Urinary bladder (tissue), 4 donors: Measurements from ENCODE around the gene CLCN1. TPM values are rescaled to one million over a fixed set of nuclear protein-coding genes. Genes with fewer than 3 reads are reported as not detected.

Experiments used
- DNase-seq: peaks from one replicate; pipeline ENCODE4 v3.0.0-alpha.2; 2015; ENCODE audit errors: extremely low spot score
- H3K27ac ChIP-seq: one replicate; pipeline ENCODE4 v1.5.1; 2013; ENCODE audit warnings: low read depth, mild to moderate bottlenecking, moderate library complexity
- H3K36me3 ChIP-seq: one replicate; pipeline ENCODE4 v1.6.1; 2013; ENCODE audit warnings: mild to moderate bottlenecking, moderate library complexity; ENCODE audit not compliant: insufficient read depth
- H3K4me1 ChIP-seq: one replicate; pipeline ENCODE4 v1.6.1; 2013; ENCODE audit warnings: mild to moderate bottlenecking, moderate library complexity; ENCODE audit not compliant: insufficient read depth
- H3K4me3 ChIP-seq: one replicate; pipeline ENCODE4 v1.5.1; 2013; ENCODE audit warnings: low read depth, low read length
- WGBS: extraction: QIAGEN DNeasy Blood & Tissue Kit; methylation state at CpG from one replicate; pipeline ENCODE4 v1.1.7; 2013; 5-methylcytosine and 5-hydroxymethylcytosine counted together
- polyA plus RNA-seq: library from polyadenylated mRNA; stranded (reverse); fragments of 200-250 nt; gene quantifications from one replicate; pipeline ENCODE4 v1.2.3, GENCODE V29; 2013
- total RNA-seq: library from RNA; depleted of rRNA; stranded (reverse); fragments of >200 nt; gene quantifications from one replicate; pipeline ENCODE4 v1.2.3, GENCODE V29; 2014
- donor health status: healthy with polysubstance abuse.
- donor health status: healthy.

The CLCN1 gene
- total and polyA plus RNA-seq, 2 donors, result 0.05 to 0.16 TPM

- no peak for DNase-seq
- Histone ChIP-seq H3K36me3 (peaks cover 4% of the 10 kb centered on the region), H3K4me3 (no peak overlapping the region), H3K27ac (no peak overlapping the region), H3K4me1 (no peaks in the 10 kb centered on the region)
- 96% methylated on average over 6 of the region's 6 CpGs for WGBS
Observed at GRCh38 chr7:143392875-143393266, 77.0 kb downstream of the CLCN1 start.

DNA sequence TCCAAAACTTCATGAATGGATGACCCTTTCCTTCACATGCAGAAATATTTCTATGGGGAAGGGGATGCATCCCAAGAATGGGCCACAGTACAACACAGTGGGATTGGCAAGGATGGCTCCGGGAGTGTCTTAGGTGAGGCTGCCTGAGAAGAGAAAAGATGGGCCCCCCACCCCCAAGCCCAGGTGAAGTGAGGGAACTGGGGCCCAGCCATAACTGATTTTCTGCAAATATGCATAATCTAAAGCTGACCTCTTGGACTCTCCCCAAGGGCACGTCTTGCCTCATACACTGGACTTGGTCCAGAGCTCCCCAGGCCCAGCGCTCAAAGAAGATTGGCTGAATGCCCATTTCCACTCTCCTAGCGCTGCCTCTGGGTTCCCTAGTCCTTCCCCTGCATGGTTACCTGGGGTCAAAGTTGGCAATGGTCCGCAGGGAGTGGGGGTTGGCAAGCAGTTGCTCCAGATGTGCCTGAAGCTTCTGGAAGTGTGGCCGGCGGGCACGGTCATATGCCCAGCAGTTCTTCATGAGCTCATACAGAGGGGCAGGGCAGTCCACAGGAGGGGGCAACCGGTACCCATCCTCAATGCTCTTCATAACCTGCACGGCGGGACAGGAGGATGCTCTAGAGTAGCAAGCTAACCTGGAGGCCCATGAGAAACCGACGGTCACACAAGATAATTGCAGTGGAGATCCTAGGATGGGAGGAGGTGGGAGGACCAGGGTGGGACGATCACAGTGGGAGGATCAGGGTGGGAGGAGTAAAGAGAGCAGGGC, 77.5 kb downstream of the CLCN1 start:
- no peak overlapping the region for H3K4me3 ChIP-seq
- H3K36me3 ChIP-seq, result peaks cover 2% of the 10 kb centered on the region
- no peak overlapping the region for H3K27ac ChIP-seq
- WGBS, result 75% methylated on average over 14 of the region's 14 CpGs
- DNase-seq, result no peak
- no peaks in the 10 kb centered on the region for H3K4me1 ChIP-seq

DNA sequence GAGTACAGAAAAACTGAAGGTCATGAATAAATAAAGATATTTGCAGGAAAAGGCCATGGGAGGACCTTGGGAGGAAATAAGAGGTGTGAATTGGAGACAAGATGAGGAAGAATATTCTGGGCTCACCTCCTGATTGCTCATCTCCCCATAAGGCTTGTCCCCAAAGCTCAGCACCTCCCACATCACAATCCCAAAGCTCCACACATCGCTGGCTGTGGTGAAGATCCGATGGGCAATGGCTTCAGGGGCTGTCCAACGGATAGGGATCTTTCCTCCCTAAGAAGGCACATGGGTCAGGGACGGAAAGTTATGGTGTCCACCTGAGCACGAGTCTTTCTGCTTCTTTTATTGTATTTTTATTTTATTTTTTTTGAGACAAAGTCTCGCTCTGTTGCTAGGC, 78.2 kb downstream of the CLCN1 start:
- Histone ChIP-seq H3K27ac (no peak overlapping the region), H3K36me3 (no peaks in the 10 kb centered on the region), H3K4me3 (no peak overlapping the region), H3K4me1 (no peaks in the 10 kb centered on the region)
- WGBS, result 97% methylated on average over 6 of the region's 6 CpGs
- no peak for DNase-seq

GRCh38 chr7:143394777-143395176, 78.9 kb downstream of the CLCN1 start:
- DNase-seq, result no peak
- Histone ChIP-seq H3K4me1 (no peaks in the 10 kb centered on the region), H3K36me3 (no peaks in the 10 kb centered on the region), H3K27ac (no peak overlapping the region), H3K4me3 (no peak overlapping the region)
- 89% methylated on average over 6 of the region's 6 CpGs for WGBS

DNA sequence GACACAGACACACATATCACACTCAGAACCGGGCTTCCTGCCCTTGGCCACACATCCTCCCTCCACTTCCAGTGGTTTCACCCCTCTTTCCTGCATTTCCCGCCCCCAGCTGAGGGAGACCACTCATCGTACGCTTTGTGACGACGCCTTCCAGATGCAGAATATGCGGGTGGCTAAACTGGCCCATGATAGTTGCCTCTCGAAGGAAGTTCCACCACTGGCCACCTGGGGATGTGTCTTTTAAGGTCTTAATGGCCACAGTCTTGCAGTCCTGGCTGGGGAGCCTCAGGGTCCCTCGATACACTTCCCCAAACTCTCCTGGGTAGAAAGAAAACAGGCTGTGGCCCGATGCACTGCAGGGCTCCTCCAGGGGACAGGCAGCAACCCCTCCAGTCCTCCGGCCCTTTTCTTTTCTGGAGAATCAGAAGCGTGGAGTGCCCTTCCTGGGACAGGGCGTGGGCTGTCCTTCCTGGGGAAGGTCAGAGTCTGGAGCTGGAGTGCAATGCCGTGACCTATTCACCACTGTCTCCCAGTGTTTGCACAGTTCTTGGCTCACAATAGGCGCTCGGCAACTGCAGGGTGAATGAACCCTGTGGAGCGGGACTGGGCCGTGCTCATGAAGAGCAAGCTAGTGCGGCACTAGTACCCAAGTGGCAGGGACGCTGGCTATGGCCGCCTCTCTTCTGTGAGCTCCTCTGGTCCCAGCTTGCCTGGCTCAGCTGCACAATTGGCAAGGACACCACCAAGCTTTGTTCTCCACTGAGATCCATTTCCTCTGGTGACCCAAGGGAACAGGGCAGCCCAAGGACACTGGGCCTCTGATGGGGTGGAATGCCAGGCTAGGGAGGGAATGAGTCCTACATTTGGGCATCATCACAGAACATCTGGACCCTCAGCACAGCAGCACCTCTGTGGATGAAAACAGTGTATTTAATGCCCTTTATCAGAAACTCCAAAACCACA, 79.6 kb downstream of the CLCN1 start:
- Histone ChIP-seq H3K27ac (no peak overlapping the region), H3K4me1 (no peaks in the 10 kb centered on the region), H3K36me3 (no peaks in the 10 kb centered on the region), H3K4me3 (no peak overlapping the region)
- no peak for DNase-seq
- WGBS, result 77% methylated on average over 21 of the region's 21 CpGs

GRCh38 chr7:143396182-143396581, 80.3 kb downstream of the CLCN1 start:
- H3K4me3 ChIP-seq, result no peak overlapping the region
- no peaks in the 10 kb centered on the region for H3K4me1 ChIP-seq
- 84% methylated on average over 7 of the region's 7 CpGs for WGBS
- H3K27ac ChIP-seq, result no peak overlapping the region
- no peaks in the 10 kb centered on the region for H3K36me3 ChIP-seq
- DNase-seq, result no peak

DNA sequence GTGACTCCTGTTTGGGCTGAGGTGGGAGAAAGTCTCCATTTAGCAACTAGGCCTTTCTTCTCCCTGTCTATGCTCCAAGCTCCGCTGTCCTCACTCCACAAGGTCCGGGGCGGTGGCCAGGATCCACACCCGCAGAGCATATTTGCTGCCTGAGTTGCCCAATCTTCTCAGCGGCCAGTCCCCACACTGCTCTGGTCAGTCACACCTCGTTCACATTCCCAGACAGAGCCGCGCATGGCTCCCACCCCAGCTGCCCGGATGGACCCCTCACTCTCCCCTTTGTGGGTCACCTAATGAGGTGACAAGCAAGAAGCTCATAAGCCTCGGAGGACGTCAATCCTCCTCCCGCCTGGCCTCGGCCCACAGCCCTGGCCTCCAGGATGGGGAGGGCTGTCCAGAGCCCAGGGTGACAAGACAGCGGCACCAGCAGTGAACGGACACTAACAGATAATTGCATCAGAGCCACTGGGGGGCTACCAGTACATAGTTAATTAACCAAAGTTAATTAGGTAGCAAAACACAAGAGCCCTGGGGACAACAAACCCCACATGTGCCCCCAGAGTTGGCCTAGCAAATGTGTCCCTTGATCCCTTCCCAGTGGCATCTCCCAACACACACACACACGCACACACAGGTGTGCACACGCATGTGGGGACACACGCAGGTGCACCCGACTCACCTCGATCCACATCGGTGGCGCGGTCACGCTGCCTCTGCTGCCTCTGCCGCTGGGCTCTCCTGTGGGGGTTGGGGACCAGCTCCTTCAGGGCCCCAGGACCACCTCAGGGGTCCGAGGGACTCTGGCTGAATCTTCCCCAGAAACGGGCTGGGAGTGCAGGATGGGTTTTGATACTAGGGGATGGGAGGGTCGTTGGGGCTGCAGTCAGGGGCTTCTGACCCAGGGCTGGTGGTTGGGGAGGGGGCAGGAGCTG, 81.0 kb downstream of the CLCN1 start:
- H3K27ac ChIP-seq, result no peak overlapping the region

GRCh38 chr7:143397710-143398530, 82.0 kb downstream of the CLCN1 start:
- no peak overlapping the region for H3K4me3 ChIP-seq
- H3K27ac ChIP-seq, result no peak overlapping the region
- no peaks in the 10 kb centered on the region for H3K36me3 ChIP-seq
- no peak for DNase-seq
- no peaks in the 10 kb centered on the region for H3K4me1 ChIP-seq
- WGBS, result 91% methylated on average over 16 of the region's 16 CpGs

More for the DNA sequence above, 81.0 kb downstream of the CLCN1 start:
- WGBS, result 85% methylated on average over 28 of the region's 28 CpGs
- Histone ChIP-seq H3K4me1 (no peaks in the 10 kb centered on the region), H3K4me3 (no peak overlapping the region), H3K36me3 (no peaks in the 10 kb centered on the region)
- DNase-seq, result no peak

DNA sequence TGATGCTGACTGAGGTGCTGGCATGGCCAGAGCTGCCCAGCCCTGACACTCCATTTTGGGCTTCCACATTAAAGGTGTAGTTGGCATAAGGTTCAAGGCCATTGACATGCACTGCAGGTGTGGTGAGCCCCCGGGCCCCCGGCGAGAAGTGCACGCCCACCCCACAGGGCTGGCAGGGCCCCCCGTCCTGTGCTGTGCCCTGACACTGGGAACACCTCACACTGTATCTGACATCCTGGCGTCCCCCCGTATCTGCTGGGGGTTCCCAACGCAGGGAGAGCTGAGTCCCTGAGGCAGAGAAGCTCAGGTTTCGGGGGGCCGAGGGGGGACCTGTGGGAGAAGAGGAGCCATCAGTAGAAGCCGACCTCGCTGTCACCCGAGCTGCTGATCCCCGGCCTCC, 82.7 kb downstream of the CLCN1 start:
- no peak overlapping the region for H3K4me3 ChIP-seq

DNA sequence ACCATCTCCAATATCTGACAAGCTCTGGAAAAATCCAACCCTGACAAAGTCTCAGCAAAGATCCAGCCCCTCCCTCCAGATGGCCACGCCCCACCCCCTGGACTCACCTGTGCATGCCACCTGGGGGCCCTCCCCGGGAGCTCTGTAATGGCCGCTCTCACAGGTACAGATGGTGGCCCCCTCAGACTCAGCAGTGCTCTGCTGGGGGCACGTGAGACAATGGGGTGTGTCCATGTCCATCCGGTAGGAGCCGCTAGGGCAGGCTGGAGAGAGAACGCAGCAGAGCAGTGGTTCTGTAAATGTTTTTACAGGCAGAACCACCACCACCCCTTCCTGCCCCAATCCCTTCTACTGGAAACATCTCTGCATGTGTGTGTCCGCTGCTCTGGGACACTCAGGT, 83.2 kb downstream of the CLCN1 start:
- WGBS, result 89% methylated on average over 8 of the region's 8 CpGs
- DNase-seq, result no peak
- no peaks in the 10 kb centered on the region for H3K4me1 ChIP-seq
- no peak overlapping the region for H3K27ac ChIP-seq
- no peaks in the 10 kb centered on the region for H3K36me3 ChIP-seq
- H3K4me3 ChIP-seq, result no peak overlapping the region

More for the DNA sequence above, 82.7 kb downstream of the CLCN1 start:
- Histone ChIP-seq H3K4me1 (no peaks in the 10 kb centered on the region), H3K27ac (no peak overlapping the region), H3K36me3 (no peaks in the 10 kb centered on the region)
- 96% methylated on average over 14 of the region's 14 CpGs for WGBS
- DNase-seq, result no peak

GRCh38 chr7:143399642-143400041, 83.7 kb downstream of the CLCN1 start:
- 96% methylated on average over 20 of the region's 20 CpGs for WGBS
- no peak for DNase-seq
- no peak overlapping the region for H3K27ac ChIP-seq
- H3K36me3 ChIP-seq, result no peaks in the 10 kb centered on the region
- no peak overlapping the region for H3K4me3 ChIP-seq
- H3K4me1 ChIP-seq, result no peaks in the 10 kb centered on the region

- DNase-seq, result no peak
- peaks cover 2% of the 10 kb centered on the region for H3K4me1 ChIP-seq
Observed at GRCh38 chr7:143401265-143401664, 85.4 kb downstream of the CLCN1 start.

More at GRCh38 chr7:143401265-143401664, 85.4 kb downstream of the CLCN1 start:
- WGBS, result 89% methylated on average over 12 of the region's 12 CpGs
- H3K4me3 ChIP-seq, result no peak overlapping the region
- H3K27ac ChIP-seq, result no peak overlapping the region
- H3K36me3 ChIP-seq, result no peaks in the 10 kb centered on the region
